ENCODE results near the gene GATM.

DNA sequence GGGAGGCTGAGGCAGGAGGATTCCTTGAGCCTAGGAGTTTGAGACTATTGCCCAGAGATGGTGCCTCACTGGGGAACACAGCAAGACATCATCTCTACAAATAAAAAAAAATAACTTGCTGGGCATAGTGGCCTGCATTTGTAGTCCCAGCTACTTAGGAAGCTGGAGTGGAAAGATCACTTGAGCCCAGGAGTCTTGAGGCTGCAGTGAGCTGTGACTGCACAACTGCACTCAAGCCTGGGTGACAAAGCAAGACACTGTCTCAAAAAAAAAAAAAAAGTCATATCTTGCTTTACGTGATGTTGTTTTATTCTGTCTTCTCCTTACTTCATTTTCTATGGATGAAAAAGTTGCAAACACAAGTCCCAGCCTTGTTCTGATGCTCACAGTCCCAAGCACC lies 14.1 kb downstream of the GATM start:
- TF ChIP-seq POLR2A (IDR thresholded peaks at IDR 0.05; ENCODE audit: low read length): no peak
- no peak for TF ChIP-seq GATA1 (IDR thresholded peaks at IDR 0.05; ENCODE audit: low read depth, low read length)
